Sciatic nerve (tissue), 2 donors: ENCODE measurements around the gene TCHP. TPM values are rescaled to one million over a fixed set of nuclear protein-coding genes. Genes with fewer than 3 reads are reported as not detected.
"Not testable (repeated sequence)": the region's sequence is repeated elsewhere in the genome, so short reads cannot be mapped to it uniquely, and the experiment has no call there.

ENCODE experiments used
- ATAC-seq: fragments of 200-7000 bp; cut with Tn5 transposase; one replicate; pipeline ENCODE4 v1.9.1; 2020; ENCODE audit warnings: mild to moderate bottlenecking, moderate library complexity
- DNase-seq: peaks from one replicate; pipeline ENCODE4 v3.0.0-alpha.2; 2020; ENCODE audit warnings: low spot score
- intact Hi-C: fragments of 100-400 bp; cut with DNase I; formaldehyde crosslinking; loops from one replicate; pipeline ENCODE4 v1.14.2; 2022
- total RNA-seq: library from RNA; stranded (reverse); fragmentation: NEBNext Ultra II Directional; extraction: Animal tissue kit (Norgen Biotek cat#: 25700); gene quantifications from one replicate; pipeline ENCODE4 v1.2.1, GENCODE V29; 2021
- donor health status: DM: no; HTN: no; CAD: no.
- donor health status: DM: no; HTN: no; CAD: no.

Gene TCHP
- total RNA-seq: 26.7 TPM

- peak; percentile 96 for ATAC-seq
- intact Hi-C loops: no loop called here
- peak; percentile 91 for DNase-seq
Measured at GRCh38 chr12:109899783-109900751, at the start of gene TCHP. Gene TCHP, plus strand, starts transcription at chr12:109900274. Its CDS starts 2,753 bp downstream, at chr12:109903027.

GRCh38 chr12:109850518-109850917 lies 49.6 kb upstream of the TCHP start:
- ATAC-seq, DNase-seq, intact Hi-C loops: not testable (repeated sequence)

- ATAC-seq (no peak), DNase-seq (no peak)
- intact Hi-C loops: no loop called here
Measured at GRCh38 chr12:109855377-109855776, 44.7 kb upstream of the TCHP start.

GRCh38 chr12:109857715-109858114 lies 42.4 kb upstream of the TCHP start:
- DNase-seq (no peak), ATAC-seq (no peak)
- intact Hi-C loops: no loop called here

- no peak for ATAC-seq
- intact Hi-C loops: no loop called here
Measured at GRCh38 chr12:109858764-109859163, 41.3 kb upstream of the TCHP start.

GRCh38 chr12:109860977-109861376 lies 39.1 kb upstream of the TCHP start:
- intact Hi-C loops: no loop called here
- ATAC-seq: no peak
- no peak for DNase-seq

More at GRCh38 chr12:109858764-109859163, 41.3 kb upstream of the TCHP start:
- no peak for DNase-seq

GRCh38 chr12:109861689-109862314 lies 38.3 kb upstream of the TCHP start:
- intact Hi-C loops: no loop called here
- no peak for ATAC-seq

GRCh38 chr12:109862491-109862890 lies 37.6 kb upstream of the TCHP start:
- intact Hi-C loops: not testable (repeated sequence)

More at GRCh38 chr12:109861689-109862314, 38.3 kb upstream of the TCHP start:
- no peak for DNase-seq

GRCh38 chr12:109863847-109864712 lies 36.0 kb upstream of the TCHP start:
- ATAC-seq: peak; percentile 83

More at GRCh38 chr12:109862491-109862890, 37.6 kb upstream of the TCHP start:
- not testable (repeated sequence) for ATAC-seq, DNase-seq

GRCh38 chr12:109864916-109865315 lies 35.2 kb upstream of the TCHP start:
- ATAC-seq (no peak), DNase-seq (no peak)
- intact Hi-C loops: no loop called here

More at GRCh38 chr12:109863847-109864712, 36.0 kb upstream of the TCHP start:
- DNase-seq: no peak
- intact Hi-C loops: no loop called here

- no peak for DNase-seq
- intact Hi-C loops: no loop called here
- no peak for ATAC-seq
Measured at GRCh38 chr12:109868182-109869051, 31.7 kb upstream of the TCHP start.

GRCh38 chr12:109870648-109871047 lies 29.4 kb upstream of the TCHP start:
- ATAC-seq (no peak), DNase-seq (no peak)
- intact Hi-C loops: no loop called here

GRCh38 chr12:109871668-109872314 lies 28.3 kb upstream of the TCHP start:
- DNase-seq (no peak), ATAC-seq (peak; percentile 57)
- intact Hi-C loops: no loop called here

GRCh38 chr12:109873653-109874052 lies 26.4 kb upstream of the TCHP start:
- DNase-seq: no peak
- intact Hi-C loops: no loop called here
- ATAC-seq: no peak

- DNase-seq: no peak
- intact Hi-C loops: no loop called here
- ATAC-seq: no peak
Measured at GRCh38 chr12:109875572-109876131, 24.4 kb upstream of the TCHP start.

GRCh38 chr12:109876406-109876805 lies 23.7 kb upstream of the TCHP start:
- intact Hi-C loops: no loop called here
- DNase-seq: no peak
- no peak for ATAC-seq

- intact Hi-C loops: no loop called here
Measured at GRCh38 chr12:109877504-109878246, 22.4 kb upstream of the TCHP start.

More at GRCh38 chr12:109877504-109878246, 22.4 kb upstream of the TCHP start:
- DNase-seq: no peak
- ATAC-seq: no peak
